Measurements from ENCODE around the gene ZFP28. TPM values are rescaled to one million over a fixed set of nuclear protein-coding genes. Genes with fewer than 3 reads are reported as not detected.

The ZFP28 gene
- total and polyA plus RNA-seq, 2 of the 8 experiments (the other 6 are each of a cell fraction or from before 2014, with no cell fraction given) = 1.6 to 4.5 TPM

DNA sequence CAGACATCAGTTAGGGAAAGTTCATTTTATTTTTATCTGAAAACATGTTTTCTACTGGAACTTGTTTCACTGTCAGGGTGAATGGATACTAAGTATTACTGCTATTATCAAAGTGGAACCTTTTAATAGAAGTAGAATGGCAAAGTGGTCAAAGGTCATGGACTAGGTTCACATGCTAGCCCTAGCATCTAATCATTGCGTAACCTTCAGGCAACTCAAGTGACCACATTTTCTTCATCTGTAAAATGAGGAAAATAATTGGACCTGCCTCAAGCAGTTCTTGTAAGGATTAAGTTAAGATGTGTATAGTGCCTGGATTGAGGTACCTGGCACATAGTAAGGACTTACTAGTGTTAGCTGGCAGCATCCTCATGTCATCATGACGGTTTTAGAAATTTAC, 5.0 kb downstream of the ZFP28 start:
- Histone ChIP-seq H3K9ac (replicated peaks in 1 of 4; ENCODE audit: extremely low read depth in 1 of 4, low read depth in 3 of 4, low read length in 3 of 4) (no peak overlapping the region), H3K14ac (ENCODE audit: insufficient read length) (no peak overlapping the region), H2BK15ac (ENCODE audit: low read length) (no peak overlapping the region), H2BK12ac (ENCODE audit: low read depth, low read length) (no peak overlapping the region), H3K27me3 (replicated peaks in 1 of 4; ENCODE audit: control insufficient read depth in 3 of 4, extremely low read depth in 1 of 4, insufficient read depth in 3 of 4, low read length in 3 of 4) (no peaks in the 10 kb centered on the region), H3K27ac (ENCODE audit: low read depth, low read length) (no peak overlapping the region), H3K23me2 (ENCODE audit: low read depth, low read length) (peaks cover 5% of the 10 kb centered on the region; the same call in 1 of the 2 replicates), H2BK120ac (replicated peaks; ENCODE audit: low read depth, low read length) (no peak overlapping the region), H3K79me1 (ENCODE audit: low read depth, low read length) (no peaks in the 10 kb centered on the region), H3K4ac (replicated peaks; ENCODE audit: insufficient read length, low read depth, low read length) (no peak overlapping the region), H2BK20ac (ENCODE audit: low read length) (no peak overlapping the region), H4K8ac (ENCODE audit: extremely low read depth, insufficient read depth, low read length) (no peak overlapping the region), H4K5ac (ENCODE audit: insufficient read length, low read depth, low read length) (no peak overlapping the region), H4K91ac (replicated peaks; ENCODE audit: insufficient read length, low read length) (no peak overlapping the region), H3K36me3 (ENCODE audit: control insufficient read depth in 2 of 4, insufficient read depth in 4 of 4, low read length in 3 of 4) (peaks cover 0 to 12% (median 4%) of the 10 kb centered on the region in 4 experiments; a peak in 3 of 8 replicates), H3K23ac (ENCODE audit: insufficient read length) (no peak overlapping the region), H3K4me1 (replicated peaks in 1 of 4; ENCODE audit: control insufficient read depth in 3 of 4, insufficient read depth in 4 of 4, low read length in 3 of 4) (peaks cover 0 to 2% (median 0%) of the 10 kb centered on the region in 4 experiments; a peak in 1 of 7 replicates), H2BK5ac (ENCODE audit: low read depth, low read length) (no peak overlapping the region), H3K79me2 (ENCODE audit: control insufficient read depth in 1 of 2, insufficient read depth in 2 of 2, low read length in 2 of 2) (no peaks in the 10 kb centered on the region), H3K56ac (replicated peaks; ENCODE audit: insufficient read length, low read depth, low read length) (no peak overlapping the region), H4K20me1 (replicated peaks in 1 of 2; ENCODE audit: control insufficient read depth in 1 of 2, insufficient read depth in 2 of 2, low read length in 2 of 2) (no peaks in the 10 kb centered on the region), H3K4me3 (ENCODE audit: extremely low read depth in 1 of 4, insufficient read depth in 2 of 4, low read depth in 3 of 4, low read length in 4 of 4) (no peak overlapping the region), H3K4me2 (ENCODE audit: insufficient read depth in 1 of 2, low read depth in 2 of 2, low read length in 2 of 2) (no peak overlapping the region), H2AK5ac (ENCODE audit: low read depth, low read length) (no peak overlapping the region), H3K9me3 (ENCODE audit: insufficient read depth in 2 of 2, low read depth in 1 of 2, low read length in 1 of 2) (peaks cover 8 to 12% of the 10 kb centered on the region in 2 experiments; a peak in 3 of 4 replicates), H3K18ac (ENCODE audit: extremely low read depth, low read length) (no peak overlapping the region), H2AFZ (ENCODE audit: low read length) (no peak overlapping the region)
- FAIRE-seq = no peak
- 89% methylated on average over 2 of the region's 2 CpGs; no CpG with 5 or more reads in 1 of the 2 experiments for WGBS, 2 experiments (ENCODE audit: extremely low coverage in 1 of 2, insufficient coverage in 1 of 2, insufficient read length in 1 of 2, insufficient replicate concordance in 2 of 2, low coverage in 1 of 2, low lambda C conversion rate in 2 of 2, missing lambda C conversion rate in 1 of 2)
- DNase-seq (ENCODE audit: low read depth in 1 of 2, low spot score in 2 of 2) = no peak
- POLR2A ChIA-PET (ENCODE audit: partially characterized antibody) = no interaction called here
- CTCF ChIA-PET (ENCODE audit: partially characterized antibody) = interaction anchor here (1.5 kb wide), 1 partner anchor 151 kb away, joined by 3 read pairs; no protein-coding TSS in a partner anchor
- TF ChIP-seq CEBPB (IDR thresholded peaks at IDR 0.05; ENCODE audit: low read depth, low read length) (peak; percentile 23; the same call in 1 of the 2 replicates), SUZ12 (IDR thresholded peaks at IDR 0.05; ENCODE audit: low read length) (no peak)
